AG09309 (cell line): Measurements from ENCODE around the gene KIF9.

Experiments
- DNase-seq: peaks from one replicate; pipeline ENCODE4 v3.0.0-alpha.2; 2010; ENCODE audit warnings: low read depth
- H3K4me3 ChIP-seq: 2 replicates; pipeline ENCODE4 v1.5.1; 2011; ENCODE audit warnings: mild to moderate bottlenecking, low read depth, low read length, moderate library complexity; ENCODE audit not compliant: control insufficient read depth
- TF ChIP-seq, protein P1 (sequence below): IDR thresholded peaks from 2 replicates; pipeline ENCODE4 v1.5.1; 2011; ENCODE audit warnings: mild to moderate bottlenecking, low read depth, low read length, inconsistent platforms; ENCODE audit not compliant: insufficient read depth, control insufficient read depth; ENCODE audit errors: missing control alignments

The KIF9 gene

DNA sequence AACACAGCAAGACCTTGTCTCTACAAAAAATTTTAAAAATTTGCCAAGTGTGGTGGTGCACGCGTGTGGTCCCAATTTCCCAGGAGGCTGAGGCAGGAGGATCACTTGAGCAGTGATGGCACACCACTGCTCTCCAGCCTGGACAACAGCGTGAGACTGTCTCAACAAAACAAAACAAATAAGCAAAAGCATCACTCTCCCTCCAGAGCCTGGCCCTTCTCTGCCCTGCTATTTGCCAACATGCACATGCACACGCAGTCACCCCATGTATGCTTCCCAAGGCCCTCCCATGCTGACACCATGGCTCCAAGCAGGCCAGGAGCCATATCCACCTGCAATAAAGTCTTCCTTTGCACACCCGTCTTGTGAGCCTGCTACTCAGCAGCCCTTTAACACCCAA lies 2.1 kb downstream of the KIF9 start:
- no peak overlapping the region for H3K4me3 ChIP-seq
- TF ChIP-seq, protein P1, sequence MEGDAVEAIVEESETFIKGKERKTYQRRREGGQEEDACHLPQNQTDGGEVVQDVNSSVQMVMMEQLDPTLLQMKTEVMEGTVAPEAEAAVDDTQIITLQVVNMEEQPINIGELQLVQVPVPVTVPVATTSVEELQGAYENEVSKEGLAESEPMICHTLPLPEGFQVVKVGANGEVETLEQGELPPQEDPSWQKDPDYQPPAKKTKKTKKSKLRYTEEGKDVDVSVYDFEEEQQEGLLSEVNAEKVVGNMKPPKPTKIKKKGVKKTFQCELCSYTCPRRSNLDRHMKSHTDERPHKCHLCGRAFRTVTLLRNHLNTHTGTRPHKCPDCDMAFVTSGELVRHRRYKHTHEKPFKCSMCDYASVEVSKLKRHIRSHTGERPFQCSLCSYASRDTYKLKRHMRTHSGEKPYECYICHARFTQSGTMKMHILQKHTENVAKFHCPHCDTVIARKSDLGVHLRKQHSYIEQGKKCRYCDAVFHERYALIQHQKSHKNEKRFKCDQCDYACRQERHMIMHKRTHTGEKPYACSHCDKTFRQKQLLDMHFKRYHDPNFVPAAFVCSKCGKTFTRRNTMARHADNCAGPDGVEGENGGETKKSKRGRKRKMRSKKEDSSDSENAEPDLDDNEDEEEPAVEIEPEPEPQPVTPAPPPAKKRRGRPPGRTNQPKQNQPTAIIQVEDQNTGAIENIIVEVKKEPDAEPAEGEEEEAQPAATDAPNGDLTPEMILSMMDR, result no peak
- no peak for DNase-seq

GRCh38 chr3:47276558-47276957 lies 6.0 kb downstream of the KIF9 start:
- TF ChIP-seq, protein P1, result no peak
- no peak overlapping the region for H3K4me3 ChIP-seq
- DNase-seq, result no peak

GRCh38 chr3:47274652-47275051 lies 7.9 kb downstream of the KIF9 start:
- TF ChIP-seq, protein P1, result no peak
- no peak for DNase-seq
- H3K4me3 ChIP-seq, result no peak overlapping the region

GRCh38 chr3:47273564-47273963 lies 9.0 kb downstream of the KIF9 start:
- DNase-seq, result no peak
- TF ChIP-seq, protein P1, result no peak
- H3K4me3 ChIP-seq, result no peak overlapping the region

DNA sequence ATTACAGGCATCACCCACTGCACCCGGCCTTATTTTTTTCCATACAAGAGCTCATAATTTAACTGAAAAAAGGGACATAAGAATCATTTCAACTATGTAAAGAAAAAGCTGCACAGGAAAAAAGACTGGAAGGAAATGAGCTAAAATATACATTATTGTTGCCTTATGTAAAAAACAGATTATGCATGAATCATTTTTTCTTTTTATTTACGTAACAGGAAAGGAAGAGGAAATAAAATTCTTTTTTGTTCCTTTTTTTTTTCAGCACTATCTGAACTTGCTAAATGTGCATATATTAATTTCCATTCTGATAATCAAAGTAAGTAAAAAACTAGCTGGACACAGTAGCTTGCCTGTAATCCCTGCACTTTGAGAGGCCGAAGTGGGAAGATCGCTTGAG lies 12.1 kb downstream of the KIF9 start:
- TF ChIP-seq, protein P1, result no peak
- no peak overlapping the region for H3K4me3 ChIP-seq
- no peak for DNase-seq

GRCh38 chr3:47267490-47267824 lies 15.1 kb downstream of the KIF9 start:
- DNase-seq, result no peak
- no peak overlapping the region for H3K4me3 ChIP-seq
- TF ChIP-seq, protein P1, result no peak
